ENCODE measurements around the gene VPS33B.
A peak's percentile ranks its signal among the peaks of the same experiment; 100 is the strongest.
"Not testable (repeated sequence)": the region's sequence is repeated elsewhere in the genome, so short reads cannot be mapped to it uniquely, and the experiment has no call there.

Gene VPS33B

DNA sequence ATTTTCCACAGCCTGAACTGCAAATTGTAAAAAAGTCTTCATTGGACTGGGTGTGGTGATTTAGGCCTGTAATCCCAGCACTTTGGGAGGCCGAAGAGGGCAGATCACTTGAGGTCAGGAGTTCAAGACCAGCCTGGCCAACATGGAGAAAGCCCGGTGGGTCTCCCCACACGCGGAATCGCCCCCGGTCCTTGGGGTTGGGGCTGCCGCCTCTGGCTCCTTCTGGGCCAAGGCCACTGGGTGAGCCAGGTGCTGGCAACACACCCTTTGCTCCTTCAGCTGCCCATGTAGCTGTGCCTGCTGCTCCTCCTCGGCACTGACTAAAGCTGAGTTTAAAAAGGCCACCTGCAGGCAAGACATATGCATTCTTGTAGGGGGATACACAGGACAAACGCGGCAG, 9.4 kb upstream of the VPS33B start:
- DNase-seq (ENCODE audit: low read depth), result no peak

GRCh38 chr15:91027677-91028076, 5.3 kb upstream of the VPS33B start:
- DNase-seq (ENCODE audit: low read depth), result no peak

DNA sequence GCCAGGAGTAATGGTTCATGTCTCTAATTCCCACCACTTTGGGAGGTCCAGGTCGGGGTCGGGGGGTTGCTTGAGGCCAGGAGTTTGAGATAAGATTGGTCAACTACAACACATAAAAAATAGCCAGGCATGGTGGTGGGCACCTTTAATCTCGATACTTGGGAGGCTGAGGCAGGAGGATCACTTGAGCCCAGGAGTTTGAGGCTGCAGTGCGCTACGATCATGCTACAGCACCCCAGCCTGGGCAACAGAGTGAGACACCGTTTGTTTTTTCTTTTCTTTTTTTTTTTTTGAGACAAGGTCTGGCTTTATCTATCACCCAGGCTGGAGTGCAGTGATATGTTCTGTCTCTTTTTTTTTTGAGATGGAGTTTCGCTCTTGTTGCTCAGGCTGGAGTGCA, 1.3 kb upstream of the VPS33B start:
- no peak for DNase-seq (ENCODE audit: low read depth)

DNA sequence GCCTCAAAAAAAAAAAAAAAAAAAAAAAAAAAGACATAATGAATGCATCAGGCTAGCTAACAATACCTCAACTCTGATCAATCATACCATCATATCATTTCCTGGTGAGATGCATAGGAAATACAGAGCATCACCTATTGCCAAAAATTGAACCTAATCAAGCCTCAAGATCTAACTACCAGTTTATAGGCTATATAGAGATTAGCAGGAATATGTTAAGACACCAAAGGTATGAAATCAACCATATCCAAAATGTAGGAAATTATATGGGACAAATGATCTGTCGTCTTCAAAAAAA, 387 bp upstream of the VPS33B start:
- no peak for DNase-seq (ENCODE audit: low read depth)

DNA sequence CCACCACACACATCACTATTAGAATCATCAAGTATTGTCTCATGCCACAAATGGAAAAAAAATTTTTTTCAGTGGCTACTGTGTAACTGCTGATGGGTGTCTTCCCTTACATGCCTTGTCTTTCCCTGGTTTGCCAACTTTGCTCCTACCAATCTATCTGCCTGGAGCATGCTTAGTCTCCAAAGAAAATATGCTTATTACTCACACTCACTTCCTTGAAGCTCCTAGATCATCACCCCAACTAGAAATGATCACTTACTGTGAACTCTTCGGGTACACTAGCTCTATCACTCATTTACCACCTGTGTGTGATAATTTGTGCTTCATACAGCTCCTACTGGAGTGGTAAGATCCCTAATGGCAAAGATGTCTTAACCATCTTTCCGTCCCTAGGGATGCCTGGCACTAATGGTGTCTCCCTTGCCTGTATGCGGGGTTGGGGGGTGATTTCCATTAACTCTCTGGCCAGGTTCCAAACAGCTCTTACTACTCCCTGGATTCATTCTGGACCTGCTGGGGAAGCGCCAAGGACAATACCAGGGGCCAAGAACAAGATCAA, 799 bp downstream of the VPS33B start:
- DNase-seq (ENCODE audit: low read depth), result peak; percentile 24

- DNase-seq (ENCODE audit: low read depth), result no peak
Observed at GRCh38 chr15:91018158-91018557, 4.2 kb downstream of the VPS33B start.

DNA sequence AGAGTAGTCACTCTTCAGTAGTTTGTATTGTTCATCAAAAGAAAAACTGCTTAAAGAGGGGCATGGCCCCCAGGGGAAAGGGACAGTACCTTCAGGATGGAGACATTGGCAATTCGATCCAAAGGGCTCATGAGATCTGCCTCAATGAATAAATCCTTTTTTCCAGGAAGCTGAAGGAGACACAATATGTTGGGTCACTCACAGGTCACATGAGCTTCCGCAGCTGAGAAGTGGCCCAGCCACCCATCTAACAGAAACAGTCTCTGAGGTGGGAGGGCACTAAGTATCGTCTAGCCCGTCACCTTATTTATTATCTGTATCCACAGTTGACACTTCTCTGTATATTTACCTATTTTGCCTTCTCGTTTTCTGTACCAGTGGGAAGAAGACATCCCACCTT, 4.7 kb downstream of the VPS33B start:
- DNase-seq (ENCODE audit: low read depth), result no peak

GRCh38 chr15:91013701-91014100, 8.7 kb downstream of the VPS33B start:
- not testable (repeated sequence) for DNase-seq (ENCODE audit: low read depth)

- DNase-seq (ENCODE audit: low read depth), result no peak
Observed at GRCh38 chr15:91007266-91007665, 15.1 kb downstream of the VPS33B start.

GRCh38 chr15:91001209-91001608, 21.2 kb downstream of the VPS33B start:
- DNase-seq (ENCODE audit: low read depth), result no peak

GRCh38 chr15:90998737-90999136, 23.7 kb downstream of the VPS33B start:
- DNase-seq (ENCODE audit: low read depth), result no peak

DNA sequence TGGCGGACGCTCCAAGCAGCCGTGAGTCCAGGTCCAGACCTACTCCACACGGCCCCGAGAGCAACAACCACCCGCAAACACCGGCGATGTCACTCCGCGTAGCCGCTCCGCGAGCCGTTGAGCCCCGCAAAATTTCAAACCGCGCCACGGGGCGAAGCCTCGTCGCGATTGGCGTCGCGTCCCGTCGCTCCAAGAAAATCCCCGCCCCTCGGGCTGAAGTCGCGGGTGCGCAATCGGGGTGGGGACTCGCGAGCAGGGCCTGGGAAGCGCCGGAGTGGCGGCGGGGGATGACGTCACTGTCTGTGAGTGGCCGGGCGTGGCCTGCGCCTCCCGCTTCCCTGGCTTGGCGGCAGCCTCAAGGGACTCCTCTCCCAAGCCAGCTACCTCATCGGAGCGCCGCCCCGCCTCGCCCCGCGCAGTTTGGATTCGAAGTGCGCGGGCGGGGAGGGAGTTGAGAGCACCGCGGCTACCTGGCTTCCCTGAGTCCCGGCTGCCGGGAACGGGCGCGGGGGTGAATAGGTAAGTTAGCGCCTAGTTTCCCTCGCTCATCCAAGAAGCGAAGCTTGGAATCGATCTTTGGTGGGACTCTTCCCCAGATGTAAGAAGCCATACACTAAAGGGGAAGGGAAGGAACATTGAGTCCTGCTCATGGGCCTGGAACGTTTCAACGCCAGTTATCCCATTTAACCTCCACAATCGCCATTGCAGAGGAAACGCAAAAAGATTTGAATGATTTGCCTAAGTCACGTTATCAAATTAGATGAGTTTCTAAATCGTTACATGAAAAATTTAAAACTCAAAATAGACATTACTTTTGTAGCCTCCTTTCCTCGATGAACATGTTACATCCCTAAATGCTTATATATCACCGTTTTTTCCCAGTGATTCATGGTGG, 27.7 kb downstream of the VPS33B start, which contains the start of gene PRC1:
TSS of gene PRC1 (minus strand) at position 119 of the 895 bp plus-strand sequence. CDS start at position 1, 118 bp downstream.
- DNase-seq (ENCODE audit: low read depth), result peak; percentile 94

- DNase-seq (ENCODE audit: low read depth), result no peak
Observed at GRCh38 chr15:90994059-90994416, 28.4 kb downstream of the VPS33B start.

- no peak for DNase-seq (ENCODE audit: low read depth)
Observed at GRCh38 chr15:90991587-90992285, 30.7 kb downstream of the VPS33B start.

DNA sequence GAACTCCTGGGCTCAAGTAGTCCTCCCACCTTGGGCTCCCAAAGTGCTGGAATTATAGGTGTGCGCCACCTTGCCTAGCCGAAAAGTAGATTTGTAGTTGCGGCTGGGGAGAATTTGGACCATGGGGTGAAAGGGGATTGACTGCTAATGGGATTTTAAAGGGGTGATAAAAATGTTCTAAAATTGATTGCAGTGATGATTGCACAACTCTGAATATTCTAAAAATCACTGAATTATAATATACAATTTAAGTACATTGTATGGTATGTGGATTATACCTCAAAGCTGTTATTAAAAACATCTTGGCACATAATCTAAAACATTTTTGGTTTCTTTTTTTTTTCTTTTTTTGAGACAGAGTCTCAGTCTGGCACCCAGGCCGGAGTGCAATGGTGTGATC, 31.9 kb downstream of the VPS33B start:
- DNase-seq (ENCODE audit: low read depth), result no peak

- DNase-seq (ENCODE audit: low read depth), result no peak
Observed at GRCh38 chr15:90989040-90989768, 33.2 kb downstream of the VPS33B start.

DNA sequence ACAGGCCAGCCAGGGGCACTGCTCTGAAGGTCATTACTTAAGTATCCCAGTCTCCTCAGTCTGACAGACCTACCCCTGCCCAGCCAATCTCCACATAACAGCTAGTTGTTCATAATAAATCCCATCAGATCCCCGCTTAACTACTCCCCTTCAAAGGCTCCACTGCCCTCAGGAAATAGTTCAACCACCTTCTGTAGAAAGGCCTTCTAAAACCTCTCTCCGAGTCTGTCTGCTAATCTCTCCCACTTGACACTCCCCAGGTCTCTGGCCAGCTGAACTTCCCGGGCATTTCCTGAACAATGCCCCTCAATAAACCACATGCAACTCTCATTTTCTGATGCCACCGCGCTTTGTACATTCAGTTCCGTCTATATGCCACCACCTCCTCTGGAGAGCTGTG, 34.1 kb downstream of the VPS33B start:
- no peak for DNase-seq (ENCODE audit: low read depth)

DNA sequence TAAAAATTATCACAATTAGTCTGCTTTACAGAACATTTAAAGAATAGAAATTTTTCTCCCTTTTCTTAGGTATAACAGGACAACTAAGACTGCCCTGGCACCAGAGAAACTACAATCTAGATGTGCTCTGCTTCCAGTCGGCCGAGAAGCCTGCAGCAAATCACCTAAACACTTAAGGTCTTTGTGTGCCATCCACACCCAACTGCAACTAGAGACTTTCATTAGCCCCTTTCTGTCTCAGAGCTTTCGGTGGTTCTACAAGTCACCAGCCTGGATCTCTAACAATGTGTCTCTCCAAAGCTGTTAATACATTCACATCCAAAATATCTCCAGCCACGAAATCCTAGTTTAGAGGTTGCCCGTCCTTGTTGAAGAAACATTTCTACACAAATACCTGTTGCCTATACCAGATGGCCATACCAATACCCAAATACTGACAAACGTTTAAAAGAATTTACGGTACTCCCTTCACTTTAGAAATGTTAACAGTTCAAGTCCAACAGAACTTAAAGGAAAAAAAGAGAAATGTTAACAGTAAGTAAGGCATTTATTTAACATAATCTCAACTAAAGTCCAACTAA, 34.7 kb downstream of the VPS33B start:
- DNase-seq (ENCODE audit: low read depth), result no peak

- no peak for DNase-seq (ENCODE audit: low read depth)
Observed at GRCh38 chr15:90986790-90987507, 35.4 kb downstream of the VPS33B start.

- DNase-seq (ENCODE audit: low read depth), result peak; percentile 75
Observed at GRCh38 chr15:90982135-90982534, 40.3 kb downstream of the VPS33B start.

GRCh38 chr15:90981681-90982080, 40.7 kb downstream of the VPS33B start:
- no peak for DNase-seq (ENCODE audit: low read depth)

DNA sequence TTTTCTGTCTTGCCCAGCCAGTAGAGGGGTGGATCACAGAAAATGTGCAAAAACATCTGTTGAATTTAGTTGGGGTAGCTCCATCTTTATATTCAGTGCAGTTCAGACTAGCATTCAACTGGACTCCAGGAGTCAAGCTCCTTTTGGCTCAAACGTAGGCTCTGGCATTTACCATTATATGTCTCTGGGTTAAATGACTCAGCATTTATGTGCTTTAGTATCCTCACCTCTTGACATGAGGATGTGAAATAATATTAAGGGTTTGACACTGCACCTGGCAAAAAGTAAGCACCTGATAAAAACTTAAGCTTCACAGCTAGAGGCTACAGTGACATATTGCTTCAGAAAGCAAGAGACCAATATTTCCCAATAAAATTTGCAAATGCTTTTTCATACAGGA, 42.8 kb downstream of the VPS33B start:
- DNase-seq (ENCODE audit: low read depth), result no peak
